Measurements from ENCODE around the gene HK1. TPM values are rescaled to one million over a fixed set of nuclear protein-coding genes. Genes with fewer than 3 reads are reported as not detected.

HK1 gene
- total and polyA plus RNA-seq, 2 donors (not counting 1 experiment from before 2014, with no cell fraction given), result 24.7 to 40.8 TPM

DNA sequence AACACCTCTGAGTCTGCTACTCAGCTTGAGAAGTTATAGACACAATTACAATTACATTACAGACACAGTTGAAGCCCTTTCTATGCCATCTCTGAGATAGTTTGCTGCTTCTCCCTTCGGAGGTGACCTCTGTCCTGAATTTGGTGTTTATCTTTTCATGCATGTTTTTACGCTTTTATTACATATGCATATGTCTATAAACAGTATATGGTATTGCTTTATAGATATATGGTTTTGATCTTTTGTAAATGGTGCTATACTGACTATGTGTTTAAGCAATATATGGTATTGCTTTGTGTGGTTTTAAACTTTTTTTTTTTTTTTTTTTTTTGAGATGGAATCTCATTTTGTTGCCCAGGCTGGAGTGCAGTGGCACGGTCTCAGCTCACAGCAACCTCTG lies 48.4 kb downstream of the HK1 start:
- intact Hi-C loops (cut with micrococcal nuclease), result no loop called here
- H3K9me3 ChIP-seq (ENCODE audit: control extremely low read depth in 1 of 3, control insufficient read depth in 2 of 3, insufficient read depth in 1 of 3, low read length in 2 of 3), result no peaks in the 10 kb centered on the region
- 80% methylated on average over 1 of the region's 3 CpGs for WGBS (ENCODE audit: insufficient coverage)
- Mint-ChIP-seq H3K9me3 (ENCODE audit: insufficient read depth) (no peaks in the 10 kb centered on the region), H3K27ac (no peak overlapping the region), H3K27me3 (no peaks in the 10 kb centered on the region), H3K4me3 (no peak overlapping the region), H3K4me1 (peaks cover 42% of the 10 kb centered on the region)
- H2AFZ ChIP-seq (ENCODE audit: insufficient read depth, low read depth, low read length, poor library complexity, severe bottlenecking), result no peak overlapping the region
- H3K9ac ChIP-seq (ENCODE audit: low read length), result no peak overlapping the region
- peaks cover 19 to 20% of the 10 kb centered on the region in 2 donors for H3K4me1 ChIP-seq (ENCODE audit: control insufficient read depth in 2 of 2, insufficient read depth in 2 of 2, low read length in 2 of 2)
- no peak for ATAC-seq (ENCODE audit: low read depth)
- CTCF ChIA-PET, result interaction anchor here (1.2 to 1.5 kb wide), 3 partner anchors 10 to 89 kb away, joined by 3 to 8 read pairs (median 4); no protein-coding TSS in a partner anchor
- no peaks in the 10 kb centered on the region for H3K27me3 ChIP-seq (replicated peaks in 1 of 4; ENCODE audit: control extremely low read depth in 1 of 4, control insufficient read depth in 3 of 4, insufficient read depth in 4 of 4, low read length in 3 of 4)
- POLR2A ChIA-PET, result interaction anchor here (0.6 to 2.8 kb wide), 3 partner anchors 8 to 51 kb away, joined by 4 to 15 read pairs (median 6); no protein-coding TSS in a partner anchor
- H3K4me2 ChIP-seq (replicated peaks; ENCODE audit: low read depth, low read length, poor library complexity, severe bottlenecking), result no peak overlapping the region
- H3K27ac ChIP-seq (ENCODE audit: low read length in 2 of 2), result no peak overlapping the region
- H3K4me3 ChIP-seq (ENCODE audit: control extremely low read depth in 1 of 5, extremely low read depth in 1 of 5, insufficient read depth in 1 of 5, low read depth in 2 of 5, low read length in 4 of 5), result no peak overlapping the region
- peaks cover 18% of the 10 kb centered on the region for H4K20me1 ChIP-seq (ENCODE audit: control insufficient read depth, insufficient read depth, low read length, poor library complexity, severe bottlenecking)
- H3K36me3 ChIP-seq (replicated peaks in 1 of 2; ENCODE audit: control extremely low read depth in 1 of 2, control insufficient read depth in 1 of 2, extremely low read depth in 1 of 2, insufficient read depth in 2 of 2, low read length in 1 of 2), result peaks cover 0 to 12% of the 10 kb centered on the region in 2 experiments
- no peak for DNase-seq
- H3K79me2 ChIP-seq (ENCODE audit: control insufficient read depth, insufficient read depth, low read length), result peaks cover 100% of the 10 kb centered on the region
- TF ChIP-seq, protein P1, sequence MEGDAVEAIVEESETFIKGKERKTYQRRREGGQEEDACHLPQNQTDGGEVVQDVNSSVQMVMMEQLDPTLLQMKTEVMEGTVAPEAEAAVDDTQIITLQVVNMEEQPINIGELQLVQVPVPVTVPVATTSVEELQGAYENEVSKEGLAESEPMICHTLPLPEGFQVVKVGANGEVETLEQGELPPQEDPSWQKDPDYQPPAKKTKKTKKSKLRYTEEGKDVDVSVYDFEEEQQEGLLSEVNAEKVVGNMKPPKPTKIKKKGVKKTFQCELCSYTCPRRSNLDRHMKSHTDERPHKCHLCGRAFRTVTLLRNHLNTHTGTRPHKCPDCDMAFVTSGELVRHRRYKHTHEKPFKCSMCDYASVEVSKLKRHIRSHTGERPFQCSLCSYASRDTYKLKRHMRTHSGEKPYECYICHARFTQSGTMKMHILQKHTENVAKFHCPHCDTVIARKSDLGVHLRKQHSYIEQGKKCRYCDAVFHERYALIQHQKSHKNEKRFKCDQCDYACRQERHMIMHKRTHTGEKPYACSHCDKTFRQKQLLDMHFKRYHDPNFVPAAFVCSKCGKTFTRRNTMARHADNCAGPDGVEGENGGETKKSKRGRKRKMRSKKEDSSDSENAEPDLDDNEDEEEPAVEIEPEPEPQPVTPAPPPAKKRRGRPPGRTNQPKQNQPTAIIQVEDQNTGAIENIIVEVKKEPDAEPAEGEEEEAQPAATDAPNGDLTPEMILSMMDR (IDR thresholded peaks at IDR 0.05), result no peak
- no peak for TF ChIP-seq EZH2 (IDR thresholded peaks at IDR 0.05; ENCODE audit: borderline replicate concordance, insufficient read depth, low read depth, low read length, poor library complexity, severe bottlenecking)
